Activated CD4-positive, alpha-beta T cell treated with anti-CD3 and anti-CD28 coated beads for 36 hours (primary cell): ENCODE results near the gene C12orf57. TPM values are rescaled to one million over a fixed set of nuclear protein-coding genes. Genes with fewer than 3 reads are reported as not detected.

Experiments used
- ATAC-seq: fragments of 200-7000 bp; cut with Tn5 transposase; one replicate; pipeline ENCODE4 v1.10.0; 2021; ENCODE audit warnings: mild to moderate bottlenecking, moderate library complexity
- CTCF ChIA-PET: fragments of 350-600 bp; sonication (Branson Sonifier 250); formaldehyde crosslinking; loops from one replicate; lab custom pipeline; 2021; ENCODE audit warnings: antibody characterized with exemption; lab: Charles Lee
- POLR2A ChIA-PET: fragments of 350-600 bp; sonication (Branson Sonifier 250); formaldehyde crosslinking; loops from one replicate; lab custom pipeline; 2021; ENCODE audit warnings: antibody characterized with exemption, inconsistent platforms; lab: Charles Lee
- DNase-seq: peaks from one replicate; pipeline ENCODE4 v3.0.0-alpha.2; 2020
- H3K27ac Mint-ChIP-seq: one replicate; pipeline ENCODE4 v1.8.0; 2021; ENCODE audit warnings: mixed read lengths
- H3K27me3 Mint-ChIP-seq: one replicate; pipeline ENCODE4 v1.8.0; 2021; ENCODE audit warnings: mixed read lengths
- H3K36me3 Mint-ChIP-seq: one replicate; pipeline ENCODE4 v1.8.0; 2021; ENCODE audit warnings: low read depth, mixed read lengths
- H3K4me1 Mint-ChIP-seq: one replicate; pipeline ENCODE4 v1.8.0; 2021; ENCODE audit warnings: mixed read lengths
- H3K4me3 Mint-ChIP-seq: one replicate; pipeline ENCODE4 v1.8.0; 2021; ENCODE audit warnings: mild to moderate bottlenecking, moderate library complexity, mixed read lengths
- H3K9me3 Mint-ChIP-seq: one replicate; pipeline ENCODE4 v1.8.0; 2021; ENCODE audit warnings: low read depth, mixed read lengths
- intact Hi-C, 2 experiments: fragments of 100-400 bp; cut with DNase I in 1 of 2; cut with micrococcal nuclease in 1 of 2; formaldehyde crosslinking; loops; one replicate each; pipeline versions ENCODE4 v1.14.2 to v1.15.1; 2022 to 2024; cut with DNase I, micrococcal nuclease
- total RNA-seq, 2 experiments: library from RNA; stranded (reverse); gene quantifications; one replicate each; pipeline ENCODE4 v1.2.3, GENCODE V29; 2021

Gene C12orf57
- total RNA-seq, 2 experiments from 2014 or later = 189 to 208 TPM

DNA sequence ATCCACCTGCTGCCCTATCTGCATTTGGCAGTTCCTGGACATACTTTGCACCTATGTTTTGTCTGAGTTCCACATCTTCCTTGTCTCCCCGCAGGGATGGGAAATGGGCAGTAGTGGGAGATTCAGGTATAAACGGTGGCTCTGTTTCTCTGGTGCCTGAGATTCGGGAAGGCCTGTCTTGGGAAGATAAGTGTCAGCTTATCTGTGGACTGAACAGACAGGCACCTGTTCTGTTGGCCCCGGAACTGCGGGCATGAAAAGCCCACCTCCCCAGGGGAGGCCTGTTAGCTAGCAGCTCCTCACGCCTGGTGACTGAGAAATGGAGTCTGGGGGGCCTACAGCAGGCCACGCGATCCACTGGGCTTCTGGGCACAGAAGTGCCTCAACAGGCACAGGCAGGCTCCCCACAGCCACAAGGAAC lies 20.8 kb downstream of the C12orf57 start:
- Mint-ChIP-seq H3K9me3 (no peaks in the 10 kb centered on the region), H3K4me3 (no peak overlapping the region), H3K36me3 (peaks cover 67% of the 10 kb centered on the region), H3K27ac (peak overlapping the region; percentile 94), H3K4me1 (peaks cover 81% of the 10 kb centered on the region), H3K27me3 (no peaks in the 10 kb centered on the region)
- DNase-seq (no peak), ATAC-seq (no peak)
- ChIA-PET POLR2A (interaction anchor here (0.6 to 2.5 kb wide), 5 partner anchors 13 to 1061 kb away, joined by 3 to 21 read pairs (median 5); partner anchors contain the start of genes C12orf57 and RNU7-1), CTCF (interaction anchor here (0.5 to 9.4 kb wide), 20 partner anchors 8 to 309 kb away, joined by 3 to 237 read pairs (median 4); partner anchors contain the start of genes C12orf57, CDCA3, ENO2 and PTPN6)
- intact Hi-C loops = loop anchor here (1.0 to 5.0 kb wide), 5 partner anchors 20 to 95 kb away; partner anchors contain the start of genes C12orf57 (in 2 of the 2) and SPSB2 (in 1 of the 2)

- H3K9me3 Mint-ChIP-seq = no peaks in the 10 kb centered on the region
- peak; percentile 48 for ATAC-seq
- H3K27me3 Mint-ChIP-seq = no peaks in the 10 kb centered on the region
- DNase-seq = peak; percentile 95
- peak overlapping the region; percentile 94 for H3K27ac Mint-ChIP-seq
- intact Hi-C loops = loop anchor here (1.0 to 2.0 kb wide), 4 partner anchors 21 to 96 kb away; partner anchors contain the start of gene C12orf57 (in 2 of the 2)
- ChIA-PET POLR2A (interaction anchor here (0.6 to 2.5 kb wide), 5 partner anchors 13 to 1061 kb away, joined by 3 to 21 read pairs (median 5); partner anchors contain the start of genes C12orf57 and RNU7-1), CTCF (interaction anchor here (0.5 to 9.4 kb wide), 21 partner anchors 9 to 310 kb away, joined by 3 to 237 read pairs (median 4); partner anchors contain the start of genes C12orf57, COPS7A, ENO2 and PTPN6)
- no peak overlapping the region for H3K4me3 Mint-ChIP-seq
- H3K36me3 Mint-ChIP-seq = peaks cover 66% of the 10 kb centered on the region
- peaks cover 76% of the 10 kb centered on the region for H3K4me1 Mint-ChIP-seq
These were observed 21.3 kb downstream of the C12orf57 start for GRCh38 chr12:6965026-6965661.

DNA sequence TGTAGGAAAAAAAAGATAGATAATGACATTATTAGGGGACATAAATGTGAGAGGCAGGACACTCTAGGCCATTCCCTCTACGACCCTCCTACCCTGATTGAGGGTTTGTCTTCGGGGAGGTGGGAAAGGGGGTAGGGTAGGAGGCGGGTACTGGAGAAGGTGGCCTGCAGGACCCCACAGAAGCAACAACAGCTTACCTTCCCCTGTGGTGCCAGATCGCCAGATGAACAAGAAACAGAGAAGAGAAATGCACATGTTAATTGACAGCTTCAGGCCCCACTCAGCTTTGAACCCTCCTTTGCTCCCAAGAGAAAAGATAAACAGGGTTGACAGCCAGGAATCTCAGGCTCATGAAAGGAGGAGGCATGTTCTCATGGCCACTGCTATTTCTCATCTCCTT lies 21.9 kb downstream of the C12orf57 start:
- peaks cover 61% of the 10 kb centered on the region for H3K36me3 Mint-ChIP-seq
- peaks cover 70% of the 10 kb centered on the region for H3K4me1 Mint-ChIP-seq
- ATAC-seq (no peak), DNase-seq (no peak)
- H3K27me3 Mint-ChIP-seq = no peaks in the 10 kb centered on the region
- ChIA-PET POLR2A (interaction anchor here (1.2 to 2.0 kb wide), 2 partner anchors 20 to 22 kb away, joined by 5 to 6 read pairs; partner anchors contain the start of genes C12orf57 and RNU7-1), CTCF (interaction anchor here (0.6 to 9.4 kb wide), 10 partner anchors 9 to 473 kb away, joined by 3 to 237 read pairs (median 4); partner anchors contain the start of genes C12orf57, COPS7A, LPCAT3 and MRPL51)
- no peak overlapping the region for H3K4me3 Mint-ChIP-seq
- H3K9me3 Mint-ChIP-seq = no peaks in the 10 kb centered on the region
- intact Hi-C loops = loop anchor here (1.0 to 2.0 kb wide), 4 partner anchors 21 to 96 kb away; partner anchors contain the start of gene C12orf57 (in 2 of the 2)
- peak overlapping the region; percentile 94 for H3K27ac Mint-ChIP-seq

- DNase-seq = no peak
- peaks cover 59% of the 10 kb centered on the region for H3K36me3 Mint-ChIP-seq
- no peak for ATAC-seq
- H3K9me3 Mint-ChIP-seq = no peaks in the 10 kb centered on the region
- H3K27me3 Mint-ChIP-seq = no peaks in the 10 kb centered on the region
- intact Hi-C loops = no loop called here
- H3K27ac Mint-ChIP-seq = peak overlapping the region; percentile 94
- H3K4me1 Mint-ChIP-seq = peaks cover 64% of the 10 kb centered on the region
- ChIA-PET POLR2A (interaction anchor here (0.5 to 2.0 kb wide), 3 partner anchors 20 to 39 kb away, joined by 3 to 6 read pairs (median 5); partner anchors contain the start of genes C12orf57 and RNU7-1), CTCF (interaction anchor here (0.6 to 9.4 kb wide), 12 partner anchors 8 to 473 kb away, joined by 3 to 237 read pairs (median 4); partner anchors contain the start of genes C12orf57, LPCAT3, MRPL51 and PTPN6)
- peak overlapping the region; percentile 22 for H3K4me3 Mint-ChIP-seq
These were observed 22.5 kb downstream of the C12orf57 start for GRCh38 chr12:6966351-6966750.

- Mint-ChIP-seq H3K36me3 (peaks cover 66% of the 10 kb centered on the region), H3K9me3 (no peaks in the 10 kb centered on the region), H3K27ac (peak overlapping the region; percentile 77), H3K4me1 (peaks cover 61% of the 10 kb centered on the region), H3K27me3 (no peaks in the 10 kb centered on the region), H3K4me3 (no peak overlapping the region)
- ChIA-PET POLR2A (interaction anchor here (1.0 to 1.1 kb wide), 2 partner anchors 24 to 99 kb away, joined by 3 to 4 read pairs; partner anchors contain the start of genes C12orf57 and RNU7-1), CTCF (interaction anchor here (0.6 to 2.4 kb wide), 9 partner anchors 10 to 76 kb away, joined by 3 to 12 read pairs (median 5); partner anchors contain the start of genes C12orf57, PTPN6 and RNU7-1)
- ATAC-seq (no peak), DNase-seq (no peak)
- intact Hi-C loops = no loop called here
These were observed 23.9 kb downstream of the C12orf57 start for GRCh38 chr12:6967651-6968100.

GRCh38 chr12:6968426-6968825 lies 24.6 kb downstream of the C12orf57 start:
- peaks cover 65% of the 10 kb centered on the region for H3K4me1 Mint-ChIP-seq
- ATAC-seq (no peak), DNase-seq (no peak)
- intact Hi-C loops = no loop called here
- H3K36me3 Mint-ChIP-seq = peaks cover 73% of the 10 kb centered on the region
- peak overlapping the region; percentile 96 for H3K4me3 Mint-ChIP-seq
- H3K9me3 Mint-ChIP-seq = no peaks in the 10 kb centered on the region
- ChIA-PET CTCF (interaction anchor here (0.7 to 2.4 kb wide), 8 partner anchors 10 to 141 kb away, joined by 3 to 12 read pairs (median 5); partner anchors contain the start of genes C12orf57, C1RL, PTPN6 and RNU7-1), POLR2A (interaction anchor here (1.0 to 2.4 kb wide), 3 partner anchors 24 to 99 kb away, joined by 3 to 16 read pairs (median 4); partner anchors contain the start of genes C12orf57 and RNU7-1)
- peak overlapping the region; percentile 100 for H3K27ac Mint-ChIP-seq
- no peaks in the 10 kb centered on the region for H3K27me3 Mint-ChIP-seq

- Mint-ChIP-seq H3K9me3 (no peaks in the 10 kb centered on the region), H3K4me3 (peak overlapping the region; percentile 96), H3K27me3 (no peaks in the 10 kb centered on the region), H3K27ac (peak overlapping the region; percentile 100), H3K4me1 (peaks cover 59% of the 10 kb centered on the region), H3K36me3 (peaks cover 82% of the 10 kb centered on the region)
- CTCF ChIA-PET = interaction anchor here (1.0 kb wide), 1 partner anchor 143 kb away, joined by 4 read pairs; no protein-coding TSS in a partner anchor
- ATAC-seq = peak; percentile 11
- POLR2A ChIA-PET = interaction anchor here (2.4 kb wide), 1 partner anchor 26 kb away, joined by 16 read pairs; the partner anchor contains the start of genes C12orf57 and RNU7-1
- intact Hi-C loops = loop anchor here (1.0 to 2.0 kb wide), 17 partner anchors 9 to 1057 kb away; partner anchors contain the start of genes C12orf57 (in 2 of the 2), LPCAT3 (in 2 of the 2), USP5 (in 2 of the 2) and C1RL (in 1 of the 2)
- no peak for DNase-seq
These were observed 26.3 kb downstream of the C12orf57 start for GRCh38 chr12:6970096-6970527.

- DNase-seq = no peak
- ChIA-PET POLR2A (interaction anchor here (0.6 kb wide), 1 partner anchor 10 kb away, joined by 12 read pairs; no protein-coding TSS in a partner anchor), CTCF (interaction anchor here (0.6 to 2.1 kb wide), 7 partner anchors 9 to 137 kb away, joined by 3 to 9 read pairs (median 3); no protein-coding TSS in a partner anchor)
- Mint-ChIP-seq H3K9me3 (no peaks in the 10 kb centered on the region), H3K27ac (peak overlapping the region; percentile 55), H3K4me1 (peaks cover 28% of the 10 kb centered on the region), H3K4me3 (no peak overlapping the region), H3K36me3 (peaks cover 78% of the 10 kb centered on the region), H3K27me3 (no peaks in the 10 kb centered on the region)
- intact Hi-C loops = no loop called here
- ATAC-seq = no peak
These were observed 30.4 kb downstream of the C12orf57 start for GRCh38 chr12:6974180-6974579.

DNA sequence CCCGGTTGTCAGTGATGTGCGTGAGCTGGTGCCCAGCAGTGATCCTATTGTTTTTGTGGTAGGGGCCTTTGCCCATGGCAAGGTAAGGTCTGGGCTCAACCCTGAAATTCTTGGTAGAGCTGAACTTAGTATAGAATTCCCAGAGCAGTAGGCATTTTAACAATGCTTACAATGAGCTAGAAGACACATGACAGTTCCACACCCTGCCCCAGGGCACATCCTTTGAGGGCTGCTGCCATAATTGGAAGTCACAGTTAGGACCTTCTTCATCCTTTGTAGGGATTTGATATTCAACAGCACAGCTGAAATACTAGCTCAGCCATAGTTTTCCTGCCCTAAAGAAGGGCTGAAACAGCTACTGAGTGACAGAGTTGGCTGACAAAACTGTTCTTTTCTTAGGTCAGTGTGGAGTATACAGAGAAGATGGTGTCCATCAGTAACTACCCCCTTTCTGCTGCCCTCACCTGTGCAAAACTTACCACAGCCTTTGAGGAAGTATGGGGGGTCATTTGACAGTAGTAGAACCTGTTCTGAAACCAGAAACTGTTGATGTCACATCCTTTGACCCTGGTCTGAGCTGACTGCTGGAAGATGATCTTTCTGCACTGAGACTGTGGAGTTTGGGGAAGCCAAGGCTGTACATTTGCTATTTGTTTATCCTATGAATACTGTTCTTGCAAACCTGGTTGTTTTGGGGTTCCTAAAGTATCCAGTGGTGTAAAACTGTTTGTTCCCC lies 31.6 kb downstream of the C12orf57 start:
- H3K4me1 Mint-ChIP-seq = peaks cover 25% of the 10 kb centered on the region
- H3K27me3 Mint-ChIP-seq = no peaks in the 10 kb centered on the region
- peak overlapping the region; percentile 38 for H3K27ac Mint-ChIP-seq
- ChIA-PET POLR2A (interaction anchor here (0.5 to 1.5 kb wide), 3 partner anchors 14 to 32 kb away, joined by 3 to 5 read pairs (median 5); partner anchors contain the start of genes C12orf57 and RNU7-1), CTCF (interaction anchor here (1.0 to 2.1 kb wide), 4 partner anchors 8 to 50 kb away, joined by 3 to 9 read pairs (median 4); no protein-coding TSS in a partner anchor)
- no peak for DNase-seq
- H3K9me3 Mint-ChIP-seq = no peaks in the 10 kb centered on the region
- ATAC-seq = no peak
- peaks cover 75% of the 10 kb centered on the region for H3K36me3 Mint-ChIP-seq
- intact Hi-C loops = no loop called here
- H3K4me3 Mint-ChIP-seq = no peak overlapping the region

GRCh38 chr12:6977653-6978052 lies 33.8 kb downstream of the C12orf57 start:
- no peak for DNase-seq
- ChIA-PET POLR2A (no interaction called here), CTCF (interaction anchor here (0.6 to 1.5 kb wide), 3 partner anchors 38 to 105 kb away, joined by 3 read pairs; no protein-coding TSS in a partner anchor)
- Mint-ChIP-seq H3K27ac (peak overlapping the region; percentile 25), H3K27me3 (no peaks in the 10 kb centered on the region), H3K4me1 (peaks cover 16% of the 10 kb centered on the region), H3K9me3 (no peaks in the 10 kb centered on the region), H3K4me3 (no peak overlapping the region), H3K36me3 (peaks cover 68% of the 10 kb centered on the region)
- ATAC-seq = peak; percentile 14
- intact Hi-C loops = no loop called here
